ENCODE data around the gene HCN2. TPM values are rescaled to one million over a fixed set of nuclear protein-coding genes. Genes with fewer than 3 reads are reported as not detected.
A peak's percentile ranks its signal among the peaks of the same experiment; 100 is the strongest.

The HCN2 gene
- total and polyA plus RNA-seq, 9 of the 15 experiments (the other 6 are each of a cell fraction or from before 2014, with no cell fraction given), result 0.29 to 4.2 (median 0.82) TPM; not detected in 2

GRCh38 chr19:633068-633785, 43.5 kb downstream of the HCN2 start, which contains the start of gene POLRMT (continued):
- TF ChIP-seq YY1 (IDR thresholded peaks at IDR 0.05; ENCODE audit: borderline replicate concordance in 1 of 3, control insufficient read depth in 1 of 3, extremely low read depth in 1 of 3, insufficient read depth in 3 of 3, insufficient read length in 1 of 3, insufficient replicate concordance in 2 of 3, low read depth in 1 of 3, low read length in 2 of 3) (peak in 2 of 3 experiments; percentile 83 to 85), ESRRB (CRISPR knock-in tag; IDR thresholded peaks at IDR 0.05; ENCODE audit: borderline replicate concordance) (no peak), PBX2 (CRISPR knock-in tag; IDR thresholded peaks at IDR 0.05; ENCODE audit: low read depth) (peak; percentile 32), PBX2 (tag; conservative IDR thresholded peaks at IDR 0.05; ENCODE audit: low read depth) (peak; percentile 96), FOS (IDR thresholded peaks at IDR 0.05; ENCODE audit: extremely low read depth, insufficient read length) (peak; percentile 86), CBX2 (IDR thresholded peaks at IDR 0.05; ENCODE audit: insufficient read depth, low read length, poor library complexity, severe bottlenecking) (no peak), NR2C1 (IDR thresholded peaks at IDR 0.05) (peak; percentile 95), NR2C1 (tag; IDR thresholded peaks at IDR 0.05) (peak; percentile 96), SRF (CRISPR knock-in tag; IDR thresholded peaks at IDR 0.05) (peak in 1 of 2 experiments; percentile 55; a peak in 1 of 4 replicates), ETV5 (CRISPR knock-in tag; IDR thresholded peaks at IDR 0.05; ENCODE audit: low read depth) (peak; percentile 50), NR2C2 (CRISPR knock-in tag; IDR thresholded peaks at IDR 0.05) (peak; percentile 90), NR2C2 (tag; IDR thresholded peaks at IDR 0.05) (peak; percentile 99), CBFA2T2 (conservative IDR thresholded peaks at IDR 0.05) (no peak), SP2 (IDR thresholded peaks at IDR 0.05; ENCODE audit: extremely low read depth, low read depth, low read length, poor library complexity, severe bottlenecking) (peak; percentile 87), NUFIP1 (IDR thresholded peaks at IDR 0.05; ENCODE audit: partially characterized antibody) (no peak), DEAF1 (CRISPR knock-in tag; IDR thresholded peaks at IDR 0.05) (no peak), BCOR (IDR thresholded peaks at IDR 0.05) (no peak), KAT2B (IDR thresholded peaks at IDR 0.05; ENCODE audit: low read depth, low read length) (no peak), MEF2D (tag; conservative IDR thresholded peaks at IDR 0.05; ENCODE audit: low read depth) (no peak), HOMEZ (CRISPR knock-in tag; IDR thresholded peaks at IDR 0.05) (no peak)
